Trophoblast cell (in vitro differentiated cells and primary cell): ENCODE results near the gene MPIG6B.

Experiments
- DNase-seq, 2 donors: peaks; one replicate each; pipeline ENCODE4 v3.0.0-alpha.2; 2016
- H2AFZ ChIP-seq: 2 replicates; pipeline ENCODE4 v1.6.1; 2013; ENCODE audit warnings: low read length, moderate library complexity, mild to moderate bottlenecking; ENCODE audit not compliant: insufficient read depth, poor library complexity
- H2AK5ac ChIP-seq: 2 replicates; pipeline ENCODE4 v1.6.1; 2013; ENCODE audit warnings: mild to moderate bottlenecking, low read length
- H2BK120ac ChIP-seq: 2 replicates; pipeline ENCODE4 v1.6.1; 2013; ENCODE audit warnings: low read length, mild to moderate bottlenecking, moderate library complexity; ENCODE audit not compliant: insufficient read depth, poor library complexity
- H2BK12ac ChIP-seq: 2 replicates; pipeline ENCODE4 v1.6.1; 2013; ENCODE audit warnings: mild to moderate bottlenecking, low read length, moderate library complexity
- H2BK5ac ChIP-seq: 2 replicates; pipeline ENCODE4 v1.6.1; 2013; ENCODE audit warnings: low read length, low read depth, moderate library complexity, mild to moderate bottlenecking; ENCODE audit not compliant: poor library complexity
- H3K14ac ChIP-seq: 2 replicates; pipeline ENCODE4 v1.6.1; 2013; ENCODE audit warnings: mild to moderate bottlenecking, low read length
- H3K18ac ChIP-seq: 2 replicates; pipeline ENCODE4 v1.6.1; 2013; ENCODE audit warnings: mild to moderate bottlenecking, low read length
- H3K23ac ChIP-seq: 2 replicates; pipeline ENCODE4 v1.6.1; 2013; ENCODE audit warnings: low read length
- H3K27ac ChIP-seq: 2 replicates; pipeline ENCODE4 v1.5.1; 2013; ENCODE audit warnings: low read depth, mild to moderate bottlenecking, inconsistent platforms, low read length, moderate library complexity
- H3K27me3 ChIP-seq: 2 replicates; pipeline ENCODE4 v1.6.1; 2013; ENCODE audit warnings: inconsistent platforms, mild to moderate bottlenecking, low read length, moderate library complexity; ENCODE audit not compliant: insufficient read depth
- H3K36me3 ChIP-seq, 2 experiments: 1 replicate in 1 of 2; 2 replicates in 1 of 2; pipeline ENCODE4 v1.6.1; 2013; ENCODE audit warnings: low read length in 2 of 2, mild to moderate bottlenecking in 2 of 2, moderate library complexity in 1 of 2; ENCODE audit not compliant: insufficient read depth in 2 of 2, control insufficient read depth in 1 of 2
- H3K4ac ChIP-seq: 2 replicates; pipeline ENCODE4 v1.6.1; 2013; ENCODE audit warnings: low read depth, mild to moderate bottlenecking, low read length, moderate library complexity
- H3K4me1 ChIP-seq, 2 experiments: 1 replicate in 1 of 2; 2 replicates in 1 of 2; pipeline ENCODE4 v1.6.1; 2013; ENCODE audit warnings: low read length in 2 of 2, mild to moderate bottlenecking in 2 of 2, moderate library complexity in 1 of 2; ENCODE audit not compliant: insufficient read depth in 2 of 2, control insufficient read depth in 1 of 2
- H3K4me2 ChIP-seq: 2 replicates; pipeline ENCODE4 v1.6.1; 2013; ENCODE audit warnings: inconsistent platforms, mild to moderate bottlenecking, low read length, moderate library complexity
- H3K4me3 ChIP-seq: 2 replicates; pipeline ENCODE4 v1.5.1; 2013; ENCODE audit warnings: mild to moderate bottlenecking, low read depth, low read length, inconsistent platforms
- H3K79me1 ChIP-seq: one replicate; pipeline ENCODE4 v1.6.1; 2013; ENCODE audit warnings: low read length
- H3K79me2 ChIP-seq: 2 replicates; pipeline ENCODE4 v1.6.1; 2013; ENCODE audit warnings: low read length, mild to moderate bottlenecking; ENCODE audit not compliant: control insufficient read depth, insufficient read depth, poor library complexity
- H3K9ac ChIP-seq: 2 replicates; pipeline ENCODE4 v1.6.1; 2013; ENCODE audit warnings: mild to moderate bottlenecking, low read length
- H3K9me3 ChIP-seq: 2 replicates; pipeline ENCODE4 v1.6.1; 2013; ENCODE audit warnings: low read depth, mild to moderate bottlenecking, control low read depth, inconsistent platforms, low read length; ENCODE audit not compliant: insufficient read depth
- H4K12ac ChIP-seq: 2 replicates; pipeline ENCODE4 v1.6.1; 2013; ENCODE audit warnings: low read depth, mild to moderate bottlenecking, low read length, moderate library complexity
- H4K8ac ChIP-seq: 2 replicates; pipeline ENCODE4 v1.6.1; 2013; ENCODE audit warnings: low read depth, mild to moderate bottlenecking, low read length, moderate library complexity
- H4K91ac ChIP-seq: one replicate; pipeline ENCODE4 v1.6.1; 2013; ENCODE audit warnings: low read depth, mild to moderate bottlenecking, low read length, moderate library complexity
- WGBS: extraction: QIAGEN DNeasy Blood & Tissue Kit; methylation state at CpG from one replicate; pipeline ENCODE4 v1.1.7; 2013; ENCODE audit warnings: missing lambda C conversion rate; ENCODE audit not compliant: insufficient read length, insufficient coverage; ENCODE audit errors: extremely low coverage; 5-methylcytosine and 5-hydroxymethylcytosine counted together

Gene MPIG6B

DNA sequence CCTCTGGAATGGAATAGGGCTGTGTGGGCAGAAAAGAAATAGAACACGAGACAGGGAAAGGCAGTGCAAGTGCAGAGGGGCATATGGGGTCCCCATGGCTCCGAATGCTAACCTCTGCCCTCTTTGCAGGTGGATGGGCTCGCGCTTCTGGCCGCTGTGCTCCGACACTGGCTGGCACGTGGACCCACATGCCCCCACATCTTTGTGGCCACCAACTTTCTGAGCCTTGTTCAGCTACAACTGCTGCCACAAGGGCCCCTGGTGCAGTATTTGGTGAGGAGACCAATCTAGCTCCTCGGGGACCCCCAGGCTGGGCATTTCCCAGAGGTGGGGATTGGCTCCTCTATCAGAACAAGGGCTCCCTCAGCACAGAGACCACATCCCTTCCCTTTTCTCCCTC lies 38.2 kb downstream of the MPIG6B start:
- H3K79me2 ChIP-seq: no peaks in the 10 kb centered on the region
- no peak overlapping the region for H3K23ac ChIP-seq
- H2AK5ac ChIP-seq: no peak overlapping the region
- WGBS: no CpG with 5 or more reads among the region's 8 CpGs
- DNase-seq: no peak
- H3K79me1 ChIP-seq: peaks cover 4% of the 10 kb centered on the region
- no peak overlapping the region for H2BK5ac ChIP-seq
- no peak overlapping the region for H4K8ac ChIP-seq
- no peak overlapping the region for H3K27ac ChIP-seq
- no peak overlapping the region for H3K14ac ChIP-seq
- no peak overlapping the region for H3K4me2 ChIP-seq
- H2BK120ac ChIP-seq: no peak overlapping the region
- H4K12ac ChIP-seq: no peak overlapping the region
- H3K18ac ChIP-seq: no peak overlapping the region
- peaks cover 7 to 11% of the 10 kb centered on the region in 2 experiments for H3K4me1 ChIP-seq
- H2AFZ ChIP-seq: no peak overlapping the region
- H3K9me3 ChIP-seq: peaks cover 2% of the 10 kb centered on the region
- H2BK12ac ChIP-seq: no peak overlapping the region
- no peak overlapping the region for H4K91ac ChIP-seq
- no peak overlapping the region for H3K4ac ChIP-seq
- no peak overlapping the region for H3K9ac ChIP-seq
- H3K36me3 ChIP-seq: peaks cover 0 to 3% of the 10 kb centered on the region in 2 experiments
- no peak overlapping the region for H3K4me3 ChIP-seq
- no peaks in the 10 kb centered on the region for H3K27me3 ChIP-seq

DNA sequence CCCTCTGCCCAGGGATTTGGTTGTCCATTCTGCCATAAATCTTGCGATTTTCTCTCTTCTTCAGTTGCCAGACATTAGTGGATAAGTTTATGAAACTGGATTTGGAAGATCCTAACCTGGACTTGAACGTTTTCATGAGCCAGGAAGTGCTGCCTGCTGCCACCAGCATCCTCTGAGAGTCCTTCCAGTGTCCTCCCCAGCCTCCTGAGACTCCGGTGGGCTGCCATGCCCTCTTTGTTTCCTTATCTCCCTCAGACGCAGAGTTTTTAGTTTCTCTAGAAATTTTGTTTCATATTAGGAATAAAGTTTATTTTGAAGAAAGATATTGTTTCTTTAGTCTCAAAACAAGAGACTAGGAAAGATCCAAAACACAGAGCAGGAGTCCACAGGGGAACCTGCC lies 39.2 kb downstream of the MPIG6B start, which contains the start of gene SAPCD1:
SAPCD1 (plus strand) TSS at position 301 of the 400 bp plus-strand sequence. CDS start 399 bp downstream, outside the sequence.
- WGBS: no CpG with 5 or more reads among the region's 4 CpGs
- peaks cover 2% of the 10 kb centered on the region for H3K9me3 ChIP-seq
- peak within 1 kb of the TSS; percentile 38 for H2BK12ac ChIP-seq
- peak within 1 kb of the TSS; percentile 66 for H2AK5ac ChIP-seq
- H3K9ac ChIP-seq: no peak within 1 kb of the TSS
- H3K79me2 ChIP-seq: no peaks in the 10 kb centered on the region
- no peak within 1 kb of the TSS for H3K23ac ChIP-seq
- no peaks in the 10 kb centered on the region for H3K27me3 ChIP-seq
- H3K14ac ChIP-seq: no peak within 1 kb of the TSS
- H3K27ac ChIP-seq: no peak within 1 kb of the TSS
- no peak within 1 kb of the TSS for H4K8ac ChIP-seq
- H2BK5ac ChIP-seq: no peak within 1 kb of the TSS
- peaks cover 11 to 18% of the 10 kb centered on the region in 2 experiments for H3K4me1 ChIP-seq
- no peak within 1 kb of the TSS for H3K18ac ChIP-seq
- H4K12ac ChIP-seq: peak within 1 kb of the TSS; percentile 4
- H3K4ac ChIP-seq: no peak within 1 kb of the TSS
- no peak within 1 kb of the TSS for H2BK120ac ChIP-seq
- H4K91ac ChIP-seq: no peak within 1 kb of the TSS
- no peak within 1 kb of the TSS for H3K4me2 ChIP-seq
- no peak within 1 kb of the TSS for H3K4me3 ChIP-seq
- peaks cover 4% of the 10 kb centered on the region for H3K79me1 ChIP-seq
- H3K36me3 ChIP-seq: peaks cover 0 to 3% of the 10 kb centered on the region in 2 experiments
- H2AFZ ChIP-seq: no peak within 1 kb of the TSS
- DNase-seq: no peak

DNA sequence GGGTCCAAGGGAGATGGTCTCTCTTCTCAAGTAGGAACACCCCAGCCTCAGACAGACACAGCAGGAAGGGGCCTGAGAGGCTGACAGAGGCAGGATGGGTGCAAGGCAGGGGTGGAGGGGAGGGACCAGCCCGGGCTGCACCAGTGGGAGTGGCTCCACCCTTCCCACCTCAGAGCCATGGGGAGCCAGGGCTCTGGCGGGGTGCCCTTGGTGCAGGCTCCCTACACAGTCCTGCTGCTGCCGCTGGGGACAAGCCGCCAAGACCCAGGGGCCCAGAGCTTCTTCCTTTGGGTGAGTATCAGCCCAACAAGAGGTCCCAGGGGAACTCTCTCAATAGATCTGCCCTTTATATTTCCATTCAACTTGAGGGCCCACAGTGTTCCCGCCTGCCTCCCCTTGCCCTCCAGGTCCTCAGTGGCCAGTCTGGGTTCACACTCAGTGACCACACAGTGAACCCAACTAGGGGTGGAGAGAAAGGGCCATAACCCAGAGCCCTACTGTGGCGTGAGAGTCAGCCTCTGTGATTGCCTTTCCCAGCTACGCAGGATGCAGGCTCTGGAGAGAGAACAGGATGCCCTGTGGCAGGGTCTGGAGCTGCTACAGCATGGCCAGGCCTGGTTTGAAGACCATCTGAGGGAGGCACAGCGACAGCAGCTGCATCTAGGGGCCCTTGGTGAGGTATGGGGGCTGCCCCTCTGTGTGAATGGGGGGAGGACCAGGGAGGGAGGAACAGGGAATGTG lies 39.9 kb downstream of the MPIG6B start:
- DNase-seq: no peak
- no peak overlapping the region for H3K27ac ChIP-seq
- no peak overlapping the region for H2BK120ac ChIP-seq
- WGBS: no CpG with 5 or more reads among the region's 8 CpGs
- no peak overlapping the region for H2AFZ ChIP-seq
- no peak overlapping the region for H4K91ac ChIP-seq
- H3K79me2 ChIP-seq: no peaks in the 10 kb centered on the region
- no peak overlapping the region for H3K18ac ChIP-seq
- no peak overlapping the region for H3K4me3 ChIP-seq
- H3K36me3 ChIP-seq: peaks cover 0 to 3% of the 10 kb centered on the region in 2 experiments
- no peak overlapping the region for H3K4me2 ChIP-seq
- no peaks in the 10 kb centered on the region for H3K27me3 ChIP-seq
- H4K12ac ChIP-seq: peak overlapping the region; percentile 4
- peaks cover 2% of the 10 kb centered on the region for H3K9me3 ChIP-seq
- H3K9ac ChIP-seq: no peak overlapping the region
- peak overlapping the region; percentile 38 for H2BK12ac ChIP-seq
- peak overlapping the region; percentile 66 for H2AK5ac ChIP-seq
- no peak overlapping the region for H3K4ac ChIP-seq
- H3K79me1 ChIP-seq: peaks cover 4% of the 10 kb centered on the region
- no peak overlapping the region for H2BK5ac ChIP-seq
- H3K4me1 ChIP-seq: peaks cover 13 to 21% of the 10 kb centered on the region in 2 experiments
- no peak overlapping the region for H3K14ac ChIP-seq
- no peak overlapping the region for H4K8ac ChIP-seq
- no peak overlapping the region for H3K23ac ChIP-seq

GRCh38 chr6:31763619-31763940 lies 40.4 kb downstream of the MPIG6B start:
- H3K79me2 ChIP-seq: no peaks in the 10 kb centered on the region
- H2AK5ac ChIP-seq: peak overlapping the region; percentile 36
- H3K9me3 ChIP-seq: peaks cover 2% of the 10 kb centered on the region
- no peak overlapping the region for H4K91ac ChIP-seq
- no peak overlapping the region for H3K4me2 ChIP-seq
- peaks cover 4% of the 10 kb centered on the region for H3K79me1 ChIP-seq
- H4K8ac ChIP-seq: no peak overlapping the region
- no peak overlapping the region for H4K12ac ChIP-seq
- H3K4me1 ChIP-seq: peaks cover 13 to 21% of the 10 kb centered on the region in 2 experiments
- WGBS: no CpG with 5 or more reads among the region's 1 CpG
- H3K27me3 ChIP-seq: no peaks in the 10 kb centered on the region
- H2AFZ ChIP-seq: no peak overlapping the region
- H3K14ac ChIP-seq: no peak overlapping the region
- H3K18ac ChIP-seq: no peak overlapping the region
- H3K9ac ChIP-seq: no peak overlapping the region
- no peak overlapping the region for H3K4ac ChIP-seq
- no peak overlapping the region for H3K27ac ChIP-seq
- no peak overlapping the region for H3K4me3 ChIP-seq
- H2BK5ac ChIP-seq: no peak overlapping the region
- H3K36me3 ChIP-seq: peaks cover 0 to 3% of the 10 kb centered on the region in 2 experiments
- no peak for DNase-seq
- no peak overlapping the region for H2BK120ac ChIP-seq
- H2BK12ac ChIP-seq: no peak overlapping the region
- no peak overlapping the region for H3K23ac ChIP-seq
